Mesendoderm (in vitro differentiated cells): ENCODE results near the gene LRBA.
"Not testable (repeated sequence)": the region's sequence is repeated elsewhere in the genome, so short reads cannot be mapped to it uniquely, and the experiment has no call there.

ENCODE experiments used
- DNase-seq: peaks from one replicate; pipeline ENCODE4 v3.0.0; 2013
- H2AK5ac ChIP-seq: 2 replicates; pipeline ENCODE4 v1.6.1; 2013; ENCODE audit warnings: low read length, inconsistent platforms
- H2BK120ac ChIP-seq: 2 replicates; pipeline ENCODE4 v1.6.1; 2013; ENCODE audit warnings: low read depth, mild to moderate bottlenecking, low read length, moderate library complexity, mixed read lengths
- H2BK15ac ChIP-seq: replicated peaks from 2 replicates; pipeline ENCODE4 v1.6.1; 2013; ENCODE audit warnings: low read depth, mild to moderate bottlenecking, moderate library complexity
- H2BK5ac ChIP-seq: 2 replicates; pipeline ENCODE4 v1.6.1; 2013; ENCODE audit warnings: low read length, inconsistent platforms
- H3K18ac ChIP-seq: 2 replicates; pipeline ENCODE4 v1.6.1; 2013; ENCODE audit warnings: mild to moderate bottlenecking, low read length, mixed read lengths
- H3K23ac ChIP-seq: one replicate; pipeline ENCODE4 v1.6.1; 2013; ENCODE audit warnings: low read length
- H3K27ac ChIP-seq: 2 replicates; pipeline ENCODE4 v1.5.1; 2013; ENCODE audit warnings: low read depth, mild to moderate bottlenecking, inconsistent platforms, low read length, moderate library complexity
- H3K27me3 ChIP-seq: 2 replicates; pipeline ENCODE4 v1.6.1; 2013; ENCODE audit warnings: low read length, control low read depth, mild to moderate bottlenecking, inconsistent platforms; ENCODE audit not compliant: insufficient read depth, poor library complexity
- H3K36me3 ChIP-seq: 2 replicates; pipeline ENCODE4 v1.6.1; 2013; ENCODE audit warnings: low read length, inconsistent platforms; ENCODE audit not compliant: control insufficient read depth, insufficient read depth
- H3K4ac ChIP-seq: one replicate; pipeline ENCODE4 v1.6.1; 2013; ENCODE audit warnings: low read depth, mild to moderate bottlenecking, low read length, moderate library complexity
- H3K4me1 ChIP-seq: 2 replicates; pipeline ENCODE4 v1.6.1; 2013; ENCODE audit warnings: low read depth, low read length, inconsistent platforms; ENCODE audit not compliant: control insufficient read depth
- H3K4me2 ChIP-seq: 2 replicates; pipeline ENCODE4 v1.6.1; 2013; ENCODE audit warnings: low read length
- H3K4me3 ChIP-seq: 2 replicates; pipeline ENCODE4 v1.5.1; 2013; ENCODE audit warnings: mild to moderate bottlenecking, low read length
- H3K56ac ChIP-seq: one replicate; pipeline ENCODE4 v1.6.1; 2013; ENCODE audit warnings: low read length
- H3K79me1 ChIP-seq: 2 replicates; pipeline ENCODE4 v1.6.1; 2013; ENCODE audit warnings: low read length, inconsistent platforms
- H3K79me2 ChIP-seq: 2 replicates; pipeline ENCODE4 v1.6.1; 2013; ENCODE audit warnings: mild to moderate bottlenecking, low read length; ENCODE audit not compliant: control insufficient read depth, insufficient read depth
- H3K9ac ChIP-seq: 2 replicates; pipeline ENCODE4 v1.6.1; 2013; ENCODE audit warnings: low read length, inconsistent platforms
- H4K5ac ChIP-seq: one replicate; pipeline ENCODE4 v1.6.1; 2013; ENCODE audit warnings: low read length
- H4K8ac ChIP-seq: one replicate; pipeline ENCODE4 v1.6.1; 2013; ENCODE audit warnings: low read depth, mild to moderate bottlenecking, control low read depth, low read length, moderate library complexity
- WGBS: extraction: QIAGEN DNeasy Blood & Tissue Kit; methylation state at CpG from one replicate; pipeline ENCODE4 v1.1.7; 2013; ENCODE audit warnings: low lambda C conversion rate, missing lambda C conversion rate; ENCODE audit not compliant: insufficient coverage; ENCODE audit errors: extremely low coverage; 5-methylcytosine and 5-hydroxymethylcytosine counted together

Gene LRBA

GRCh38 chr4:150387981-150388380 lies 627.1 kb downstream of the LRBA start:
- Histone ChIP-seq H3K79me2 (no peaks in the 10 kb centered on the region), H3K27me3 (no peaks in the 10 kb centered on the region), H2BK5ac (no peak overlapping the region), H3K4me3 (no peak overlapping the region), H3K27ac (no peak overlapping the region), H3K9ac (no peak overlapping the region), H3K23ac (no peak overlapping the region), H2BK120ac (no peak overlapping the region), H3K4me1 (no peaks in the 10 kb centered on the region), H3K18ac (no peak overlapping the region), H3K56ac (no peak overlapping the region), H4K5ac (no peak overlapping the region), H2BK15ac (no peak overlapping the region), H3K4me2 (no peak overlapping the region), H4K8ac (no peak overlapping the region), H2AK5ac (no peak overlapping the region), H3K79me1 (no peaks in the 10 kb centered on the region), H3K4ac (no peak overlapping the region), H3K36me3 (no peaks in the 10 kb centered on the region)
- no peak for DNase-seq
- WGBS = no CpG with 5 or more reads among the region's 4 CpGs

GRCh38 chr4:150386415-150386814 lies 628.7 kb downstream of the LRBA start:
- not testable (repeated sequence) for H3K27ac ChIP-seq

GRCh38 chr4:150385606-150386005 lies 629.5 kb downstream of the LRBA start:
- no peaks in the 10 kb centered on the region for H3K27me3 ChIP-seq
- H4K8ac ChIP-seq = no peak overlapping the region
- H2BK5ac ChIP-seq = no peak overlapping the region
- peak; percentile 67 for DNase-seq
- no peak overlapping the region for H2AK5ac ChIP-seq
- H3K27ac ChIP-seq = peak overlapping the region; percentile 15
- H3K56ac ChIP-seq = no peak overlapping the region
- H3K9ac ChIP-seq = no peak overlapping the region
- no peaks in the 10 kb centered on the region for H3K36me3 ChIP-seq
- no peak overlapping the region for H3K18ac ChIP-seq
- H4K5ac ChIP-seq = no peak overlapping the region
- H3K79me2 ChIP-seq = no peaks in the 10 kb centered on the region
- H2BK15ac ChIP-seq = no peak overlapping the region
- H3K23ac ChIP-seq = no peak overlapping the region
- no peak overlapping the region for H2BK120ac ChIP-seq
- H3K4me2 ChIP-seq = no peak overlapping the region
- H3K4ac ChIP-seq = no peak overlapping the region
- no CpG with 5 or more reads among the region's 2 CpGs for WGBS
- no peak overlapping the region for H3K4me3 ChIP-seq
- H3K79me1 ChIP-seq = no peaks in the 10 kb centered on the region
- no peaks in the 10 kb centered on the region for H3K4me1 ChIP-seq

More at GRCh38 chr4:150386415-150386814, 628.7 kb downstream of the LRBA start:
- DNase-seq, H3K23ac ChIP-seq, H3K4me1 ChIP-seq, H3K4me3 ChIP-seq, H3K79me1 ChIP-seq, H3K36me3 ChIP-seq, H3K56ac ChIP-seq, H3K4me2 ChIP-seq, H2BK5ac ChIP-seq, H3K18ac ChIP-seq, H4K5ac ChIP-seq, H4K8ac ChIP-seq, H3K4ac ChIP-seq, H3K79me2 ChIP-seq, H3K9ac ChIP-seq, H2BK120ac ChIP-seq, H3K27me3 ChIP-seq, H2BK15ac ChIP-seq, H2AK5ac ChIP-seq: not testable (repeated sequence)
- no CpG with 5 or more reads among the region's 2 CpGs for WGBS

- Histone ChIP-seq H3K4me3 (no peak overlapping the region), H3K4me1 (no peaks in the 10 kb centered on the region), H3K9ac (no peak overlapping the region), H3K56ac (no peak overlapping the region), H3K27ac (no peak overlapping the region), H3K4ac (no peak overlapping the region), H2BK5ac (no peak overlapping the region), H4K8ac (no peak overlapping the region), H4K5ac (no peak overlapping the region), H3K27me3 (no peaks in the 10 kb centered on the region), H3K18ac (no peak overlapping the region), H2AK5ac (no peak overlapping the region), H3K23ac (no peak overlapping the region), H3K4me2 (no peak overlapping the region), H3K36me3 (no peaks in the 10 kb centered on the region), H3K79me2 (no peaks in the 10 kb centered on the region), H3K79me1 (no peaks in the 10 kb centered on the region), H2BK15ac (no peak overlapping the region), H2BK120ac (no peak overlapping the region)
- no CpG with 5 or more reads among the region's 4 CpGs for WGBS
- DNase-seq = no peak
Measured at GRCh38 chr4:150384249-150384648, 630.8 kb downstream of the LRBA start.

- H3K4me1 ChIP-seq = no peaks in the 10 kb centered on the region
- no peak overlapping the region for H3K4ac ChIP-seq
- H3K23ac ChIP-seq = no peak overlapping the region
- H2BK15ac ChIP-seq = no peak overlapping the region
- H3K4me2 ChIP-seq = no peak overlapping the region
- no peak overlapping the region for H2BK120ac ChIP-seq
- H3K27ac ChIP-seq = no peak overlapping the region
- no peaks in the 10 kb centered on the region for H3K79me1 ChIP-seq
- H2AK5ac ChIP-seq = no peak overlapping the region
- H3K36me3 ChIP-seq = no peaks in the 10 kb centered on the region
- no peak overlapping the region for H3K56ac ChIP-seq
- H3K27me3 ChIP-seq = no peaks in the 10 kb centered on the region
- no peak overlapping the region for H3K18ac ChIP-seq
- no peak overlapping the region for H3K4me3 ChIP-seq
- no peak for DNase-seq
- H4K5ac ChIP-seq = no peak overlapping the region
- WGBS = no CpG with 5 or more reads among the region's 1 CpG
- H4K8ac ChIP-seq = no peak overlapping the region
- H3K9ac ChIP-seq = no peak overlapping the region
- H2BK5ac ChIP-seq = no peak overlapping the region
- no peaks in the 10 kb centered on the region for H3K79me2 ChIP-seq
Measured at GRCh38 chr4:150382028-150382427, 633.1 kb downstream of the LRBA start.

- no peak overlapping the region for H3K4me3 ChIP-seq
- no CpG with 5 or more reads among the region's 3 CpGs for WGBS
- no peak overlapping the region for H3K4ac ChIP-seq
- peak; percentile 57 for DNase-seq
- H4K5ac ChIP-seq = no peak overlapping the region
- H3K27me3 ChIP-seq = no peaks in the 10 kb centered on the region
- no peak overlapping the region for H3K27ac ChIP-seq
- no peaks in the 10 kb centered on the region for H3K4me1 ChIP-seq
- no peak overlapping the region for H4K8ac ChIP-seq
- H3K18ac ChIP-seq = no peak overlapping the region
- H3K36me3 ChIP-seq = no peaks in the 10 kb centered on the region
- no peaks in the 10 kb centered on the region for H3K79me1 ChIP-seq
- no peak overlapping the region for H2BK5ac ChIP-seq
- H3K9ac ChIP-seq = no peak overlapping the region
- no peak overlapping the region for H3K23ac ChIP-seq
- H3K79me2 ChIP-seq = no peaks in the 10 kb centered on the region
- H2BK120ac ChIP-seq = no peak overlapping the region
- H3K56ac ChIP-seq = no peak overlapping the region
- no peak overlapping the region for H2BK15ac ChIP-seq
- no peak overlapping the region for H3K4me2 ChIP-seq
- H2AK5ac ChIP-seq = no peak overlapping the region
Measured at GRCh38 chr4:150381609-150382008, 633.5 kb downstream of the LRBA start.
